ENCODE measurements around the gene OR7A10.

- TF ChIP-seq CTCF (IDR thresholded peaks at IDR 0.05): no peak
- no peak for TF ChIP-seq POLR2A (IDR thresholded peaks at IDR 0.05)
- TF ChIP-seq EP300 (IDR thresholded peaks at IDR 0.05): no peak
- no peak for TF ChIP-seq POLR2AphosphoS5 (IDR thresholded peaks at IDR 0.05)
These were observed at the start of gene OR7A10 for GRCh38 chr19:14848822-14849221.

Measured in sigmoid colon (tissue), 4 donors.